SU-DHL-6 (cell line): ENCODE data around the gene DAO.
"Not testable (repeated sequence)": the region's sequence is repeated elsewhere in the genome, so short reads cannot be mapped to it uniquely, and the experiment has no call there.

Experiments used
- H2AFZ ChIP-seq: fragments of 200-600 bp; sonication (generic); 2 replicates; pipeline ENCODE4 v1.6.1; 2014; ENCODE audit warnings: low read depth, mild to moderate bottlenecking, moderate library complexity, mixed read lengths, antibody characterized with exemption, low read length; ENCODE audit not compliant: severe bottlenecking
- H3F3A ChIP-seq: fragments of 200-600 bp; shearing (Covaris generic); 2 replicates; pipeline ENCODE4 v1.6.0; 2016; ENCODE audit warnings: antibody characterized with exemption, mild to moderate bottlenecking; ENCODE audit not compliant: insufficient read depth
- H3K27ac ChIP-seq: fragments of 200-600 bp; sonication (generic); 2 replicates; pipeline ENCODE4 v1.5.1; 2016; ENCODE audit warnings: low read depth, mild to moderate bottlenecking, low read length, moderate library complexity, mixed read lengths
- H3K27me3 ChIP-seq: fragments of 200-600 bp; sonication (generic), shearing (Covaris generic); 2 replicates; pipeline ENCODE4 v1.6.0; 2014; ENCODE audit warnings: mild to moderate bottlenecking, low read length
- H3K36me3 ChIP-seq: fragments of 200-600 bp; sonication (generic); 2 replicates; pipeline ENCODE4 v1.6.1; 2014; ENCODE audit warnings: mild to moderate bottlenecking, low read length, mixed read lengths
- H3K4me2 ChIP-seq: fragments of 300-600, 200-600 bp; shearing (Covaris generic), sonication (generic); 2 replicates; pipeline ENCODE4 v1.6.0; 2014; ENCODE audit warnings: low read length, low read depth, mild to moderate bottlenecking; ENCODE audit not compliant: poor library complexity, severe bottlenecking
- H3K4me3 ChIP-seq: fragments of 200-600 bp; sonication (generic); 2 replicates; pipeline ENCODE4 v1.5.1; 2014; ENCODE audit warnings: antibody characterized with exemption, low read length, mild to moderate bottlenecking, mixed read lengths; ENCODE audit not compliant: insufficient read depth, poor library complexity, severe bottlenecking
- H3K79me2 ChIP-seq: fragments of 200-600 bp; sonication (generic); 2 replicates; pipeline ENCODE4 v1.6.1; 2014; ENCODE audit warnings: mild to moderate bottlenecking, low read length, moderate library complexity; ENCODE audit not compliant: insufficient read depth
- H3K9ac ChIP-seq: fragments of 200-600 bp; sonication (generic); 2 replicates; pipeline ENCODE4 v1.7.0; 2014; ENCODE audit warnings: mild to moderate bottlenecking, low read length
- H3K9me2 ChIP-seq: fragments of 200-600 bp; sonication (generic); replicated peaks from 2 replicates; pipeline ENCODE4 v1.6.1; 2014; ENCODE audit warnings: low read length; ENCODE audit not compliant: insufficient read depth
- H3K9me3 ChIP-seq: fragments of 200-600 bp; sonication (generic); 2 replicates; pipeline ENCODE4 v1.6.1; 2014; ENCODE audit warnings: low read length, mixed read lengths; ENCODE audit not compliant: insufficient read depth
- H4K20me1 ChIP-seq: fragments of 200-600 bp; sonication (generic); 2 replicates; pipeline ENCODE4 v1.6.1; 2014; ENCODE audit warnings: low read depth, mild to moderate bottlenecking, antibody characterized with exemption, low read length, moderate library complexity, mixed read lengths
- EZH2phosphoT487 ChIP-seq: fragments of 200-600 bp; sonication (generic), shearing (Covaris generic); conservative IDR thresholded peaks from 2 replicates; pipeline ENCODE4 v1.6.1; 2018; ENCODE audit warnings: mild to moderate bottlenecking, antibody characterized with exemption, low read length, moderate library complexity, mixed read lengths
- TF ChIP-seq, protein P1 (sequence below): fragments of 200-600 bp; sonication (generic); IDR thresholded peaks from one replicate; pipeline ENCODE4 v1.5.1; 2017; ENCODE audit warnings: antibody characterized with exemption, mild to moderate bottlenecking, low read length, moderate library complexity; ENCODE audit not compliant: insufficient read depth, poor library complexity, severe bottlenecking

DAO gene

DNA sequence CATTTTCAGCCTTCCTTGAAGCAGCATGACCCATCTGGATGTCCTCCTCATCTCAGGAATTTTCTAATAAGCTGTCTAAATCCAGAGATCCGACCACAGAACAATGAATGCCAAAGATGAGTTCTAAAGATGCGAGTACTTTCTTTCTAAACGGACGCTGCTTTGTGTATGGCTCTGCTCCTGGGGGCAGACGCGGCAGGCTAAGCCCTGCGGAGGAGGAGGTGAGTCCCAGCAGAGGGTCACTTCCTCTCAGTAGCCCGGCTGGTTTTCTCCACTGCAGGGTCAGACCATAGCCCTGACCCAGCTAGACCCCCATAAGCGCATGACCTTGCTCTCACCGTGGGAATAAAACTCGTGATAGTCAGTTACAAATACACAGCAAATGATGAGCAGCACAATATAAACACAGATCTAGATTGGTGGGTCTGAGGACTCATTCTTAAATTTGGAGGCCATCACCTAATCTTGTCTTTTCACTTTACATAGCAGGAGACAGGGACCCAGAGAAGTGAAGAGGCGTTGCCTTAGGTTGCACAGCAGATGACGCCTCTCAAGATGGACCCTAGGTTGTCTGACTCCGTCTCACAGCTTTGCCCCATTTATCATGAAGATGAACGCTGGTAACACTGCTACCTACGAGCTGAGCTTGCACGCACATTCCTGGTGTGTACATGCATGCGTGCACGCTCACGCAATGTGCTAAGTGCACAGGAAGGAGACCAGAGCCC lies 39.1 kb upstream of the DAO start:
- Histone ChIP-seq H3K79me2 (no peaks in the 10 kb centered on the region), H3K36me3 (no peaks in the 10 kb centered on the region), H3K9me2 (no peaks in the 10 kb centered on the region), H3K9me3 (no peaks in the 10 kb centered on the region), H3K27ac (no peak overlapping the region), H3K4me2 (no peak overlapping the region), H4K20me1 (no peaks in the 10 kb centered on the region), H2AFZ (no peak overlapping the region), H3K4me3 (no peak overlapping the region), H3K9ac (no peak overlapping the region), H3K27me3 (no peaks in the 10 kb centered on the region), H3F3A (no peaks in the 10 kb centered on the region; the same call in 1 of the 2 replicates)
- no peak for TF ChIP-seq EZH2phosphoT487
- TF ChIP-seq, protein P1, sequence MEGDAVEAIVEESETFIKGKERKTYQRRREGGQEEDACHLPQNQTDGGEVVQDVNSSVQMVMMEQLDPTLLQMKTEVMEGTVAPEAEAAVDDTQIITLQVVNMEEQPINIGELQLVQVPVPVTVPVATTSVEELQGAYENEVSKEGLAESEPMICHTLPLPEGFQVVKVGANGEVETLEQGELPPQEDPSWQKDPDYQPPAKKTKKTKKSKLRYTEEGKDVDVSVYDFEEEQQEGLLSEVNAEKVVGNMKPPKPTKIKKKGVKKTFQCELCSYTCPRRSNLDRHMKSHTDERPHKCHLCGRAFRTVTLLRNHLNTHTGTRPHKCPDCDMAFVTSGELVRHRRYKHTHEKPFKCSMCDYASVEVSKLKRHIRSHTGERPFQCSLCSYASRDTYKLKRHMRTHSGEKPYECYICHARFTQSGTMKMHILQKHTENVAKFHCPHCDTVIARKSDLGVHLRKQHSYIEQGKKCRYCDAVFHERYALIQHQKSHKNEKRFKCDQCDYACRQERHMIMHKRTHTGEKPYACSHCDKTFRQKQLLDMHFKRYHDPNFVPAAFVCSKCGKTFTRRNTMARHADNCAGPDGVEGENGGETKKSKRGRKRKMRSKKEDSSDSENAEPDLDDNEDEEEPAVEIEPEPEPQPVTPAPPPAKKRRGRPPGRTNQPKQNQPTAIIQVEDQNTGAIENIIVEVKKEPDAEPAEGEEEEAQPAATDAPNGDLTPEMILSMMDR: no peak

DNA sequence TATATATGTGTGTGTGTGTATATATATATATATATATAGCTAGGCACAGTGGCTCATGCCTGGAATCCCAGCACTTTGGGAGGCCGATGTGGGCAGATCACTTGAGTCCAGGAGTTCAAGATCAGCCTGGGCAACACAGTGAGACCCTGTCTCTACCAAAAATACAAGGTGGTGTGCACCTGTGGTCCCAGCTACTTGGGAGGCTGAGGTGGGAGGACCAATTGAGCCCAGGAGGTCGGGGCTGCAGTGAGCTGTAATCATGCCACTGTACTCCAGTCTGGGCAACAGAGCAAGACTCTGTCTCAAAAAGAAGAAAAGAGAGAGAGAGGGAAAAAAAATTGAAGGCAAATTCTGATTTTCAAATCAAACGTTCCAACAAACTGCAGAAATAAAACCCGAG lies 38.1 kb upstream of the DAO start:
- H3K9me2 ChIP-seq, H3K36me3 ChIP-seq, H3K9me3 ChIP-seq, H3K9ac ChIP-seq, H4K20me1 ChIP-seq, H3K27me3 ChIP-seq, H3K4me2 ChIP-seq, H3K27ac ChIP-seq, H3F3A ChIP-seq, H2AFZ ChIP-seq, H3K79me2 ChIP-seq, H3K4me3 ChIP-seq: not testable (repeated sequence)

- H3K4me3 ChIP-seq: no peak overlapping the region
- no peaks in the 10 kb centered on the region for H3K36me3 ChIP-seq
- no peaks in the 10 kb centered on the region for H3K9me2 ChIP-seq
- no peak overlapping the region for H3K4me2 ChIP-seq
- no peaks in the 10 kb centered on the region for H3F3A ChIP-seq
- no peaks in the 10 kb centered on the region for H4K20me1 ChIP-seq
- H3K27me3 ChIP-seq: no peaks in the 10 kb centered on the region
- no peak overlapping the region for H3K9ac ChIP-seq
- TF ChIP-seq, protein P1: no peak
- TF ChIP-seq EZH2phosphoT487: no peak
- no peaks in the 10 kb centered on the region for H3K9me3 ChIP-seq
- no peaks in the 10 kb centered on the region for H3K79me2 ChIP-seq
- H2AFZ ChIP-seq: no peak overlapping the region
- no peak overlapping the region for H3K27ac ChIP-seq
Measured at GRCh38 chr12:108842361-108842760, 37.5 kb upstream of the DAO start.

- Histone ChIP-seq H3K36me3 (no peaks in the 10 kb centered on the region), H2AFZ (no peak overlapping the region), H3K27ac (no peak overlapping the region), H3K79me2 (no peaks in the 10 kb centered on the region), H3K9ac (no peak overlapping the region), H3F3A (no peaks in the 10 kb centered on the region), H3K4me3 (no peak overlapping the region), H3K9me2 (no peaks in the 10 kb centered on the region), H4K20me1 (no peaks in the 10 kb centered on the region), H3K27me3 (no peaks in the 10 kb centered on the region), H3K4me2 (no peak overlapping the region), H3K9me3 (no peaks in the 10 kb centered on the region)
- TF ChIP-seq EZH2phosphoT487: no peak
- TF ChIP-seq, protein P1: no peak
Measured at GRCh38 chr12:108843187-108843586, 36.7 kb upstream of the DAO start.
